ENCODE results near the gene SPEG. TPM values are rescaled to one million over a fixed set of nuclear protein-coding genes. Genes with fewer than 3 reads are reported as not detected.

The SPEG gene
- total RNA-seq, 2 experiments from 2014 or later = 18.1 to 23.6 TPM

DNA sequence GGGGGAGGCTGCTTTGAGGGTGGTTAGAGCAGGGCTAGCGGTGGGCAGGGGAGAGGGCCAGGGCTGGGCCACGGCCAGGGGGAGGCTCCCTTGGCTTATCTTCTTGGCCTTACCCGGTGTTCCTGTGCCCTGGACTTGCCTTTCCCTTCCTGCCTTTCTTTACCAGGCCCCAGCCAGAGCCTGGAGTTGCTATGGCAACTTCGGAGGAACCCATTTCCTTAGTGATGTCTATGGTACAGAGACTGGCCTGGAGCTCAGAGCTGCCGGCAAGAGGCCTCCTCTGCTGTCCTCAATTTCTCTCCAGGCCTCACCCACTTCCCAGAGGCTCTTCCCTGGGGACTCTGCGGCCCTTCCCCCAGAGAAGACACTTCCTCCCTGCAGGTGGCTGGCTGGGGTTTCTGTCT lies 11.5 kb downstream of the SPEG start:
- no peaks in the 10 kb centered on the region for H3K9me3 Mint-ChIP-seq
- H3K27me3 Mint-ChIP-seq = peaks cover 28% of the 10 kb centered on the region
- H3K36me3 Mint-ChIP-seq = no peaks in the 10 kb centered on the region
- no peak overlapping the region for H3K4me3 Mint-ChIP-seq
- H3K27ac Mint-ChIP-seq = no peak overlapping the region
- no peak for DNase-seq
- peaks cover 16% of the 10 kb centered on the region for H3K4me1 Mint-ChIP-seq
- POLR2A ChIA-PET = interaction anchor here (0.6 to 1.1 kb wide), 2 partner anchors 15 to 1220 kb away, joined by 3 read pairs; no protein-coding TSS in a partner anchor
- peak; percentile 37 for ATAC-seq (ENCODE audit: low read depth)

DNA sequence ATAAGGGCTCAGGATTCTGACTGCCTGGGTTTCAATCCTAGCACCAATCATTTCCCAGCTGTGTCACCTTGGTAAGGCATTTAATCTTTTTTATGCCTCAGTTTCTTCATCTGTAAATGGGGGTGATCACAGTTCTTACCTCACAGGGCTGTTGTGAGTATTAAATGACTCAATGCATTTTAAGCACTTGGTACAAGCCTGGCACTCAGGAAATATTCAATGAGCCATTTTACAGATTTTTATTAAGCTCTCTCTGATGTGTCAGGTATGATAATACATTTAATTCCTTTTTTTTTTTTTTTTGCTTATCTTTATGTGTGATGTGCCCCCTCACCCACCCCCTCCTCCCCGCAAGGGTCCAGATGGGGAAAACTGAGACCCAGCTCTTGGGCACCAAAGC lies 12.0 kb downstream of the SPEG start:
- DNase-seq (no peak), ATAC-seq (ENCODE audit: low read depth) (no peak)
- peaks cover 23% of the 10 kb centered on the region for H3K27me3 Mint-ChIP-seq
- H3K4me3 Mint-ChIP-seq = no peak overlapping the region
- POLR2A ChIA-PET = interaction anchor here (0.6 to 1.1 kb wide), 2 partner anchors 14 to 1221 kb away, joined by 3 read pairs; no protein-coding TSS in a partner anchor
- no peaks in the 10 kb centered on the region for H3K36me3 Mint-ChIP-seq
- no peaks in the 10 kb centered on the region for H3K9me3 Mint-ChIP-seq
- peaks cover 18% of the 10 kb centered on the region for H3K4me1 Mint-ChIP-seq
- H3K27ac Mint-ChIP-seq = no peak overlapping the region

DNA sequence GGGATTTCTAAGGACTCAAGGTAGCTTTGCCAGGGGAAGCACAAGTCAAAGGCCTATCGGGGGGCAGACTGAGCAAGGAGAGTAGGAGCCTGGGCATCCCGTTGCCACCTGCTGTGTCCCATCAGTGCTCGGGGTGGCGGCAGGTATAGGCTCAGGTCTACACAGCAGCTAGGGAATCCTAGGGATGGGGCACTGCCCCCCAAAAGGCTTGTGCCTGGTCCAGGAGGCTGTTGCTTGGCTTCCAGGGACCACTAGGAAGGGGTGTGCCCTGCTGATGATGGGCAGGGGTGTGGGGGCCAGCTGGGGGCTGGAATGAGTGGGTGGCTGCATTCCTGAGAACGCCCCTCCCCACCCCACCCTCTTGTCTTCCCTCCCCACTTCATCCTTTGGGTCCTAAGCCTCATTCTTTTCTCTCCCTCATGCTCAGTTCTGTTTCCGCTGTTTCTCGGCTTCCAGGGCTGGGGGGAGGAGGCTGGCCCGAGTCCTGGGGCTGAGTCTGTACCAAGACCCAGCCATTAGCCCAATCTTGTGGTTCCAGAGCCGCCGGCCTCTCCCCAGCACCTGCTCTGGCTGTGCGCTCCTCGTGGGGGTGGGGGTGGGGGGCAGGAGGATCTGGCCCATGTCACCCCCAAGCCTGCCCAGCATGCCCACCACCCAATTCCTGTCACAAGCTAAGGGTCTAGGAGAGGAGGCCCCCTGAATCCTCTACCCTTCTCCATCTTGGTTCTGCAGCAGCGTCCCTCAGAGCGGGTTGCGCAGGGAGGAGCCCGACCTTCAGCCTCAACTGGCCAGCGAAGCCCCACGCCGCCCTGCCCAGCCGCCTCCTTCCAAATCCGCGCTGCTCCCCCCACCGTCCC lies 12.8 kb downstream of the SPEG start:
- DNase-seq = no peak
- ATAC-seq (ENCODE audit: low read depth) = no peak
- Mint-ChIP-seq H3K4me1 (peaks cover 26% of the 10 kb centered on the region), H3K27me3 (peaks cover 21% of the 10 kb centered on the region), H3K36me3 (no peaks in the 10 kb centered on the region), H3K9me3 (no peaks in the 10 kb centered on the region), H3K4me3 (no peak overlapping the region), H3K27ac (no peak overlapping the region)
- POLR2A ChIA-PET = interaction anchor here (1.1 kb wide), 1 partner anchor 13 kb away, joined by 3 read pairs; no protein-coding TSS in a partner anchor

DNA sequence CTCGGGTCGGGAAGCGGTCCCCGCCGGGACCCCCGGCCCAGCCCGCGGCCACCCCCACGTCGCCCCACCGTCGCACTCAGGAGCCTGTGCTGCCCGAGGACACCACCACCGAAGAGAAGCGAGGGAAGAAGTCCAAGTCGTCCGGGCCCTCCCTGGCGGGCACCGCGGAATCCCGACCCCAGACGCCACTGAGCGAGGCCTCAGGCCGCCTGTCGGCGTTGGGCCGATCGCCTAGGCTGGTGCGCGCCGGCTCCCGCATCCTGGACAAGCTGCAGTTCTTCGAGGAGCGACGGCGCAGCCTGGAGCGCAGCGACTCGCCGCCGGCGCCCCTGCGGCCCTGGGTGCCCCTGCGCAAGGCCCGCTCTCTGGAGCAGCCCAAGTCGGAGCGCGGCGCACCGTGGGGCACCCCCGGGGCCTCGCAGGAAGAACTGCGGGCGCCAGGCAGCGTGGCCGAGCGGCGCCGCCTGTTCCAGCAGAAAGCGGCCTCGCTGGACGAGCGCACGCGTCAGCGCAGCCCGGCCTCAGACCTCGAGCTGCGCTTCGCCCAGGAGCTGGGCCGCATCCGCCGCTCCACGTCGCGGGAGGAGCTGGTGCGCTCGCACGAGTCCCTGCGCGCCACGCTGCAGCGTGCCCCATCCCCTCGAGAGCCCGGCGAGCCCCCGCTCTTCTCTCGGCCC lies 13.6 kb downstream of the SPEG start:
- Mint-ChIP-seq H3K36me3 (no peaks in the 10 kb centered on the region), H3K27me3 (peaks cover 14% of the 10 kb centered on the region), H3K27ac (no peak overlapping the region), H3K9me3 (no peaks in the 10 kb centered on the region), H3K4me3 (peak overlapping the region; percentile 19), H3K4me1 (peaks cover 28% of the 10 kb centered on the region)
- DNase-seq = peak; percentile 63
- ATAC-seq (ENCODE audit: low read depth) = peak; percentile 31
- POLR2A ChIA-PET = interaction anchor here (0.9 kb wide), 1 partner anchor 13 kb away, joined by 3 read pairs; no protein-coding TSS in a partner anchor

DNA sequence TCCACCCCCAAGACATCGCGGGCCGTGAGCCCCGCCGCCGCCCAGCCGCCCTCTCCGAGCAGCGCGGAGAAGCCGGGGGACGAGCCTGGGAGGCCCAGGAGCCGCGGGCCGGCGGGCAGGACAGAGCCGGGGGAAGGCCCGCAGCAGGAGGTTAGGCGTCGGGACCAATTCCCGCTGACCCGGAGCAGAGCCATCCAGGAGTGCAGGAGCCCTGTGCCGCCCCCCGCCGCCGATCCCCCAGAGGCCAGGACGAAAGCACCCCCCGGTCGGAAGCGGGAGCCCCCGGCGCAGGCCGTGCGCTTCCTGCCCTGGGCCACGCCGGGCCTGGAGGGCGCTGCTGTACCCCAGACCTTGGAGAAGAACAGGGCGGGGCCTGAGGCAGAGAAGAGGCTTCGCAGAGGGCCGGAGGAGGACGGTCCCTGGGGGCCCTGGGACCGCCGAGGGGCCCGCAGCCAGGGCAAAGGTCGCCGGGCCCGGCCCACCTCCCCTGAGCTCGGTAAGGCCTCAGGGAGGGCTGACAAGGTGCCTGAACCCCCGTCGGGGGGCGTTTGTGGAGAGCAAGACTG lies 14.2 kb downstream of the SPEG start:
- ATAC-seq (ENCODE audit: low read depth) (peak; percentile 70), DNase-seq (peak; percentile 65)
- peak overlapping the region; percentile 19 for H3K4me3 Mint-ChIP-seq
- POLR2A ChIA-PET = interaction anchor here (0.9 kb wide), 1 partner anchor 12 kb away, joined by 3 read pairs; no protein-coding TSS in a partner anchor
- no peaks in the 10 kb centered on the region for H3K36me3 Mint-ChIP-seq
- H3K9me3 Mint-ChIP-seq = no peaks in the 10 kb centered on the region
- H3K4me1 Mint-ChIP-seq = peaks cover 32% of the 10 kb centered on the region
- no peak overlapping the region for H3K27ac Mint-ChIP-seq
- peaks cover 14% of the 10 kb centered on the region for H3K27me3 Mint-ChIP-seq

DNA sequence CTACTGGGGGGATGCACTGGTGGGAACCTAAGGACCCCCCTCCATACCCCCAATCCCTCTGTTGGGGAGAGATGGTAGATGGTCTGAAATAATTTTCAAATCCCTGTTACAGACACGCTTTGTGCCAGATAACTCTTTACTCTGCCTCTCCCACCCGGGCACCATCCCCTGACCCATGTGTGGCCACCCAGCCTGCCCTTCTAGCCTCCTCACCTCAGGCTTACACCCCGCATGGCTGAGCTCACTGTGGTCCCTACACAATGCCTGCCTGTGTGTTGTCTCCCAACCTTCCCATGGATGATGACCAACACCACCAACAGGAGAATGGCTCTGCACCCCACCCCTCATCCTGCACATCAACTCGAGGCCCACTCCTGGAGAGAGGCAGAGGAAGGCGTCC lies 15.0 kb downstream of the SPEG start:
- H3K9me3 Mint-ChIP-seq = no peaks in the 10 kb centered on the region
- DNase-seq (no peak), ATAC-seq (ENCODE audit: low read depth) (no peak)
- H3K4me3 Mint-ChIP-seq = peak overlapping the region; percentile 11
- POLR2A ChIA-PET = interaction anchor here (0.6 kb wide), 1 partner anchor 14 kb away, joined by 3 read pairs; no protein-coding TSS in a partner anchor
- peak overlapping the region; percentile 69 for H3K27ac Mint-ChIP-seq
- H3K27me3 Mint-ChIP-seq = peaks cover 14% of the 10 kb centered on the region
- peaks cover 32% of the 10 kb centered on the region for H3K4me1 Mint-ChIP-seq
- H3K36me3 Mint-ChIP-seq = no peaks in the 10 kb centered on the region

DNA sequence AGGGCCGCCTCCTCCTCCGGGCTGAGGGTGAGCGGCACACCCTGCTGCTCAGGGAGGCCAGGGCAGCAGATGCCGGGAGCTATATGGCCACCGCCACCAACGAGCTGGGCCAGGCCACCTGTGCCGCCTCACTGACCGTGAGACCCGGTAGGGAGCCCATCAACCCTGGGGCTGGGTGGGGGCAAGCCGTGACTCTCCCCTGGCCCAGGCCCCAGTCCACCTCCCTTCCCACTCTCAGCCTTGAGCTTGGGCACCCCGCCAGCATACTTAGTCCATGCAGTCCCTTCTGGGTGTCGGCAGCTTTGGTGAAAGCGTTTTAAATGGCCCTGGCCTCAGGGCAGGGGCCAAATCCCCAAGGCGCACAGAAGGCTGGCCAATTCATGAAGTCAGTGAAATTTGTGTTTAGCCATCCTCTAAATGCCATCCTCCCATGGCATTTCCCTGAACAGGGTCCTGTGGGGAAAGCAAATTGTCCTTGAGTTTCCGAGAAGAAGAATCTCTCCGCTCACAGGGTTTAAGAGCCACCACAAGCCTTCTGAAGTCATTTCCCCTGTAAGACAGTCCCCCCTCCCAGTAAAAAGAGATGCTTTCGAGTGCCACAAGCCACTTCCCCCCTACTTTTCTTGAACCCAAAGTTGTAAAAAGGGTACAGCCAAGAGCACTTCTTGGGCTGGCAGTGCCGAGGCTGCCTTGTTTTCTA lies 17.2 kb downstream of the SPEG start:
- H3K36me3 Mint-ChIP-seq = no peaks in the 10 kb centered on the region
- H3K27ac Mint-ChIP-seq = peak overlapping the region; percentile 75
- DNase-seq (peak; percentile 42), ATAC-seq (ENCODE audit: low read depth) (peak; percentile 75)
- H3K4me1 Mint-ChIP-seq = peaks cover 37% of the 10 kb centered on the region
- H3K27me3 Mint-ChIP-seq = peaks cover 9% of the 10 kb centered on the region
- POLR2A ChIA-PET = interaction anchor here (1.0 kb wide), 1 partner anchor 15 kb away, joined by 4 read pairs; no protein-coding TSS in a partner anchor
- H3K9me3 Mint-ChIP-seq = no peaks in the 10 kb centered on the region
- peak overlapping the region; percentile 31 for H3K4me3 Mint-ChIP-seq

DNA sequence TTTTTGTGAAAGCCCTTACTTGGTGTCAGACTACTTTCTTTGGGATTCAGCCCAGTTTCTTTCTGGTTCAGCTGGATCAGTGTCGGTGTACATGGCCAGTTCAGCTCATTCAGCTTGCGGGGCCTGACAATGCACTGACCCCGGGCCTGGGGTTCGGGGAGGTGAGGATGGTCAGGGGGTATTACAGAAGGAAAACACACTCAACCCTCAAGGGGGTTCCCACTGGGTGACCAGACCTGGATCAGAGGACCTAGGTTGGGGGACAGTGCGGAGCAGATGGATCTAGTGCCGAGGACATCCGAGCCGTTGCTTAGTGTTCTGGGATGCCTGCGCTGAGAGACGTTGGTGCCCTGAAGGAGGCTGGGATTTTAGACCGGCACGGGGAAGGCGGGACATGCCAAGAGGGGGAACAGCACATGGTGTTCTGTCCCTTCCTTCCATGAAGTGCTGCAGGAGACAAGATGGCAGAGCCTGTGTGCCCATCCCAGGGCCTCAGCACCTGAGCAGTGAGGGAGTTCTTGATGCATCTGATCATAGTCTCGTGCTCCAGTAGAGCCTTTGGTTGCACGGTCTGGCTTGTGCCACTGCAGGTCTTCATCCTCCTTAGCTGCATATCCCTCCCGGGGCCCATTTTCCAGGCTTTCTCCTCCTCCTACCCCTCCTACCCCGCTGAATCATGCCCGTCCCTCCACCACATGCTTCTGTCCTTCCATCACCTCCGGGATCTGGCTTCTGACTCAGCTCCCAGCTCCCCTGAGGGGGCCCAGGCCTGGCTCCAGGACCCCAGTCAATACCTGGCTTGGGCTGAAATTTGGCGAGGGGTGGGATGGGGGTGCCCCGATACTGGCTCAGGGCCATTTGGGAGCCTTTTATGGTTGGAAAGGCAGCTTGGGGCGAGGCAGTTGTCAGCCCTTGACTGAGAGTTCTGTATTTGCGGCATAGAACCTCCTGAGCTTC lies 18.0 kb downstream of the SPEG start:
- Mint-ChIP-seq H3K27me3 (peaks cover 7% of the 10 kb centered on the region), H3K4me1 (peaks cover 37% of the 10 kb centered on the region), H3K27ac (peak overlapping the region; percentile 81), H3K9me3 (no peaks in the 10 kb centered on the region), H3K4me3 (peak overlapping the region; percentile 31), H3K36me3 (no peaks in the 10 kb centered on the region)
- POLR2A ChIA-PET = interaction anchor here (0.9 to 1.4 kb wide), 3 partner anchors 8 to 46 kb away, joined by 3 to 4 read pairs (median 4); partner anchors contain the start of gene GMPPA
- ATAC-seq (ENCODE audit: low read depth) (no peak), DNase-seq (no peak)

DNA sequence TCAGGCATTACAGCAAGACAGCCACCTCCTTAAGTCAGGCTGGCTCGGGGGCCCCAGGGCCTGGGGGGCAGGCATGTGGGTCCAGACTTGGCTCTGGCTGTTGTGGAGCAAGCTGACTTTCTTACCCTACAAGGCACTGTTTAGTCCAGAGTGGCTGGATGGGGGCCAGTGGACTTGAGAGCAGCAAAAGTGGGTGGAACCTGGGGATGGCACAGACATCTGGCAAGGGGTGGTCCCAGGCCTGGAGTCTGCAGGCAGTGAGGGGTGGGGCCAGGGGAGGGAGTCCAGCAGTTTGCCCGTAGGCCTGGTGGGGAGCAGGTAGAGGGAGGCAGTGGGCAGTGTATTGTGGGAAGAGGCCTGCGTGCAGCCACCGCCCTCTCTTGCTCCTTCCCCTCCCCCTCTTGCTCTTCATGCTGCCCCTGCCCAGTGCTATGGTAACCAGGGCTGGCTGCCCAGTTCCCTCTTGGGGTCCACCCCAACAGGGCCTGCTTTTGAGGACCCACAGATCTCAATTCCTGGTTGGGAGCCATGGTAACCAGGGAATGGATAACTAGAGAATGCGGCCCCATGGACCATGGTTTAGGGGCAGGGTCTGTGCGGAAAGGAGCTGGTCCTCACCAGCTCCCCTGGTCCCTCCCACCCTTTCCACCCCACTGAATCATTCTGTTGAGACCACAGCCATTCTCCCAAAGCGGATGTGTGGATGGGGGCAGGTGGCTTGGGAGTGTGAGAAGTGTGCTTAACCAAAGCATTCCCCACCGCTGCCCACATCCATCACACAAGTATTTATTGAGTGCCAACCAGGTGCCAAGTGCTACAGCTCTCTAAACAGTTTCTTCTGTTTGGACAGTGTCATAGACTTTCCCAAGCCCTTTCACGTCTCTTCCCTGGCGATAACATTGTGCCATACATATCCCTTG lies 19.3 kb downstream of the SPEG start:
- H3K4me3 Mint-ChIP-seq = peak overlapping the region; percentile 36
- H3K9me3 Mint-ChIP-seq = no peaks in the 10 kb centered on the region
- DNase-seq (no peak), ATAC-seq (ENCODE audit: low read depth) (no peak)
- H3K27ac Mint-ChIP-seq = peak overlapping the region; percentile 81
- POLR2A ChIA-PET = interaction anchor here (0.9 to 1.4 kb wide), 2 partner anchors 7 to 45 kb away, joined by 3 to 4 read pairs; partner anchors contain the start of gene GMPPA
- peaks cover 42% of the 10 kb centered on the region for H3K4me1 Mint-ChIP-seq
- H3K36me3 Mint-ChIP-seq = no peaks in the 10 kb centered on the region
- H3K27me3 Mint-ChIP-seq = peaks cover 7% of the 10 kb centered on the region

DNA sequence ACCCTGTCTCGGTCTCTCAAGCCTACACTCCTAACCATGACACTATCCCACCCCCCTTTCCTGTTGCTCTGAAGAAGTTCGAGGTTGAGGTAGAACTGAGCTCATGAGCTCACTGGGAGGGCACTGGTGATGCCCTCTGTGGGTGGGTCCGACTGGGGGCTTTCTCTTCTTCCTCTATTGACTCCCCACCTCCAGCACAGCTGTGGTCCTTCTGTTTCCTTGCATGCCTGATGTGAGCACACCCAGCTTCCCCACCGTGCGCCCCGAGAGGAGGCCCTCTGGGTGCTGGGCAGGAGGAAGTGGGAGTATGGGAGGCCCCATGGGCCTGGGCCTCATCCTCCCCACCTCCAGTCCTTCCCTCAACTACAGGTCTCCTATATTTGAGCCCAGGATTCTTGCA lies 20.9 kb downstream of the SPEG start:
- POLR2A ChIA-PET = no interaction called here
- H3K4me3 Mint-ChIP-seq = no peak overlapping the region
- H3K27me3 Mint-ChIP-seq = no peaks in the 10 kb centered on the region
- no peak overlapping the region for H3K27ac Mint-ChIP-seq
- no peaks in the 10 kb centered on the region for H3K36me3 Mint-ChIP-seq
- H3K4me1 Mint-ChIP-seq = peaks cover 38% of the 10 kb centered on the region
- H3K9me3 Mint-ChIP-seq = no peaks in the 10 kb centered on the region
- DNase-seq (no peak), ATAC-seq (ENCODE audit: low read depth) (no peak)

DNA sequence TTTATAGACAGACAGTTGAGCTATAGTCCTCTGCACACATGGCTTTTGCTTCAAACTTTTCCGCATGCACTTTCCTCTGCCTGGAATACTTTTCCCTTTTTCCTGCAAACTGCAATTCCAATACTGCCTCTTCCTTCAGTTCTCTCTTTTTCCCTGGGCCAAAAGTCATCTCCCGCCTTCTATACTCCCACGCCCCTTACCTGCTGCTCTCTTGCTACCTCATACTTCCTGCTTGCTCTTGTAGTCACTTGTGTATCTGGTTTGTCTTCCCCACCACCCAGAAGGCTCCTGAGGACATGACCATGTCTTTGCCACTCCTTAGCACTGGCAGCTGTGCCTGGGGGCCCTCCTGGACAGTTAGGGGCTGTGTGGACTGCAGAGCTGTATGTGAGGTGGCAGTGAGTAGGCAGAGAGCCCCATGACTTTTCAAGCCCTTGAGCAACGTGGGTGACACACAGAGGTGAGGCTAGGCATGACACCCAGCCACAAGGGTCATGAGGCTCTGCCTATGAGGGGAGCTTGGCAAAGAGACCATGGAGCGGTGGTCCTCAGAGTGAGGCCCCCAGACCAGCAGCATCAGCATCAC lies 23.2 kb downstream of the SPEG start:
- peaks cover 24% of the 10 kb centered on the region for H3K4me1 Mint-ChIP-seq
- H3K36me3 Mint-ChIP-seq = no peaks in the 10 kb centered on the region
- no peak for DNase-seq
- ATAC-seq (ENCODE audit: low read depth) = peak; percentile 63
- peak overlapping the region; percentile 17 for H3K4me3 Mint-ChIP-seq
- no peaks in the 10 kb centered on the region for H3K27me3 Mint-ChIP-seq
- POLR2A ChIA-PET = interaction anchor here (0.6 to 1.4 kb wide), 6 partner anchors 16 to 68 kb away, joined by 3 to 4 read pairs (median 3); no protein-coding TSS in a partner anchor
- H3K27ac Mint-ChIP-seq = peak overlapping the region; percentile 85
- H3K9me3 Mint-ChIP-seq = no peaks in the 10 kb centered on the region
